RKO (cell line): ENCODE results near the gene ISCU.
"Not testable (repeated sequence)": the region's sequence is repeated elsewhere in the genome, so short reads cannot be mapped to it uniquely, and the experiment has no call there.

ENCODE experiments used
- DNase-seq: peaks from one replicate; pipeline ENCODE4 v3.0.0-alpha.2; 2016; ENCODE audit warnings: low spot score

The ISCU gene

GRCh38 chr12:108570743-108571608 is 8.6 kb downstream of the ISCU start:
- peak; percentile 47 for DNase-seq

DNA sequence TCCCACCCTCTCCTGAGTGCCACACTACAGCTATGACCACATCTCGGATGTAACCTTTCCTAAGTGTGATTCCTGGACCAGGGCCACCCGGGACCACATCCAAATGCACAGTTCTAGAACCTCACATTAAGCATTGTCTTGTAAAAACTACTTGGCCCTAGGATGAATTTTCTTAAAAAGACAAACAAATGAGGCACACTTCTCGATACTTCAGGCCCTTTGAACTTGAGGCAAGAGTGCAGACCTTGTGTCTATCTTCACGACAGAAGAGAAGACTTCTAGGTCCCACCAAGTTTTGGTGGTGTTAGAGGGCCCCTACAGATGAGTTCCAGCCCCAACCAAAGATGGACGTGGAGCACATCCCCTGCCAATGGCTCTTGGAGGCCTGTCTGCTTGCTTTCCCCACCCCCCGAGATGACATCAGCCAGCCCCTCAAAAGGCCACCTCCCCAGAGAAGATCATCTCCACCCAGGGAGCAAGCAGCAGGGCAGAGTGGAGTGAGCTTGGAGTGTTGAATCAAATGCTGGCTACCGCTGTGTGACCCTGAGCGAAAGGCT is 9.3 kb downstream of the ISCU start:
- DNase-seq = no peak

DNA sequence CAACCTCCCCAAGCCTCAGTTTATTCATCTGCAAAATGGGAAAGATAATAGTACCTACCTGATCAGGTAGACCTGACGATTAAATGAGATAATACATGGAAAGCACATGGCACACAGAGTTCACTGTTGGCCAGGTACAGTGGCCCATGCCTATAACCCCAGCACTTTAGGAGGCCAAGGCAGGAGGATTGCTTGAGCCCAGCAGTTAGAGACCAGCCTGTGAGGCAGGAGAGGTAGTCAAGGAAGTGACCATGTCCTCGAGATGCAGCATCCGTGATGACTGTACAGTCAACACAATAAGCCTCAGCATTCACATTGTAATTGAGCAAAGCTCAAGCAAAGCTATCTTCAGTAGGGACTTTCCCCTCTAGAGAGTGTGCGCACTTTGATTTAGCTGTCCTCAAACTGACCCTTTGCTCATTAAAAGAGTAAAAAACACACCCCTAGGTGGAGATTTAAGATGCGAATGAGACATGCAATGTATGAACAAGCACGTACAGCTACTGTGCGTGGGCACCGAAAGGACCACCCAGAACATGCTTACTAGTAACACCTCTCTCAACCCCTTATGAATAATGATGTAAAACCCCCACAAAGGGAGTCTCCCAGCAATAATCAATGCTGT is 9.9 kb downstream of the ISCU start:
- DNase-seq = no peak

DNA sequence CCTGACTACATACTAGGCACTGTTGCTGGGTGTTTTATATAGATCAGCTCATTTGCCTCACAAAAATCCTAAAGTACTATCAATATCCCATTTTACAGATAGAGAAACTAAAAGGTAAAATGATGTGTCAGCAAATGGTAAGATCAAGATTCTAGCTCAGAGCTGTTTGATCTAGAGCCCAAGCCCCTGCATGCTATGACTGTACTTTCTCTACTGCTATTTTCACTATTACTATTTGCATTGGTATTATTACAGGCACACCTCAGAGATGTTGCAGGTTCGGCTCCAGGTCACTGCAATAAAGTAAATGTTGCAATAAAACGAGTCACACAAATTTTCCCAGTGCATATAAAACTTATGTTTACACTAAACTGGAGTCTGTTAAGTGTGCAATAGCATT is 10.9 kb downstream of the ISCU start:
- DNase-seq = no peak

DNA sequence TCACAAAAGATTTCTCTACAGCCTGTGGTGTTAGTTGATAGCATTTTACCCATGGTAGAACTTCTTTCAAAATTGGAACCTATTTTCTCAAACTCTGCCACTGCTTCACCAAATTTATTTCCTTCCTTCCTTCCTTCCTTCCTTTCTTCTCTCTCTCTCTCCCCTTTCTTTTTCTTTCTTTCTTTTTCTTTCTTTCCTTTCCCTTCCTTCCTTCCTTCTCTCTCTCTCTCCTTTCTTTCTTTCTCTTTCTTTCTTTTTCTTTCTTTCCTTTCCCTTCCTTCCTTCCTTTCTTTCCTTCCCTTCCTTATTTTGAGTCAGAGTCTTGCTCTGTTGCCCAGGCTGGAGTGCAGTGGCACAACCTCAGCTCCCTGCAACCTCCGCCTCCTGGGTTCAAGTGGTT is 11.9 kb downstream of the ISCU start:
- DNase-seq = not testable (repeated sequence)

GRCh38 chr12:108575199-108575912 is 13.0 kb downstream of the ISCU start:
- no peak for DNase-seq

DNA sequence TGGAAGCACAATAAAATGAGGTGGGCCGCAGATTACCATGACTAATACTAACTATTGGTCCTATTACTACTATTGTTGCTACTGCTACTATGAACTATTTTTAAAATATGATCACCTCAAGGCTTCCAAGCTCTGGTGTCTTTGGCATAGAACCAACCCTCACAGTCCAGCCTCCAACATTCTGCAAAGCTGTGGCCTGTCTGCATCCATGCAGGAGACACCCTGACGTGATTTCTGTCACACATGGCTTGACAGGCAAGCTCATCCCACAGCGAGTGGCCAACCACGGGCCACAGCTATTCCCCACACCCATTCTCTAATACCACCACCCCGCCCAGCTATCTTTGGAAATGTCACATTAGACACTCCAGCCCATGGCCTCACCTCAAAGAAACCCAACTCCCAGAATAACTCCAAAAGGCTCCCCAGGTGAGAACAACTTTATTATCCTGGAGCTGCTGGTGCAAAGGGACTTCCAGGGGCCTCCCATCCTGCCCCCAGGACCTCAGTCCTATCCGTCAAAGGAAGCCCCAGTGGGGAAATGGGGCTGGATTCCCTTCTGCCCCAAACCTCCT is 14.4 kb downstream of the ISCU start:
- no peak for DNase-seq

DNA sequence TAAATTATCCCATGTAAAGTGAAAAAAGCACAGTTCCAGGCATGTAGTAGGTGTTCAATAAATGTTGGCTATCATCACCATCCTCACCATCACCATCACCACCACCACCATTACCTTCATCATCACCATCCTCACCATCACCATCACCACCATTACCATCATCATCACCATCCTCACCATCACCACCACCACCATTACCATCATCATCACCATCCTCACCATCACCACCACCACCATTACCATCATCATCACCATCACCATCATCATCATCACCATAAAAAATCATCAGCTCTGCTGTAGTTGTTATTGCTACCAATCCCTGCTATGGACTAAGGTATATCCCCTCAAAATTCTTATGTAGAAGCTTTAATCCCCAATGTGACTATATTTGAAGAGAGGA is 15.1 kb downstream of the ISCU start:
- DNase-seq = no peak

DNA sequence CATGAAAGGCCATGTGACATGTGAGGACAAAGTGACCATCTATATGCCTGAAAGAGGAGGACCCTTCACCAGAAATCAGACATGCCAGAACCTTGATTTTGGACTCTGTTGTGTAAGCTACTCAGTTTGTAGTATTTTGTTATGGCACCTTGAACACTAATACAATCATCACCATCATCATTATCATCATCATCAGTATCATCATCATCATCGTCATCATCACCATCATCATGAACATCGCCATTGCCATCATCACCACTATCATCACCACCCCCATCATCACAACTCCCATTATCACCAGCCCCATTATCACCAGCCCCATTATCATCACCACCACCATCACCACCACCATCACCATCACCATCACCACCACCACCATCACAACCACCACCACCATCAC is 15.9 kb downstream of the ISCU start:
- DNase-seq = no peak

DNA sequence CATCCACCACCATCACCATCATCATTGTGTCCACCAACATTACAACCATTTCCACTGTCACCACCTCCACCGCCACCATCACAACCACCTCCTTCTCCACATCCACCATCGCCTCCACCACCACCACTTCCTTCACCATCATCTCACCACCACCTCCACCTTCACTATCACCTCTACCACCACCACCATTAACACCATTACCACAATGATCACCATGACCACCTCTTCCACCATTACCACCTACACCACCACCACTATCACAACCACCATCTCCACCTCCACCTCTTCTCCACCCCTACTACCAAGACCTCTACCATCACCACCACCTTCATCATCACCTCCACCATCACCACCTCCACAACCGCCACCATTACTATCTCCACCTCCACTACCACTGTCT is 16.4 kb downstream of the ISCU start:
- no peak for DNase-seq

DNA sequence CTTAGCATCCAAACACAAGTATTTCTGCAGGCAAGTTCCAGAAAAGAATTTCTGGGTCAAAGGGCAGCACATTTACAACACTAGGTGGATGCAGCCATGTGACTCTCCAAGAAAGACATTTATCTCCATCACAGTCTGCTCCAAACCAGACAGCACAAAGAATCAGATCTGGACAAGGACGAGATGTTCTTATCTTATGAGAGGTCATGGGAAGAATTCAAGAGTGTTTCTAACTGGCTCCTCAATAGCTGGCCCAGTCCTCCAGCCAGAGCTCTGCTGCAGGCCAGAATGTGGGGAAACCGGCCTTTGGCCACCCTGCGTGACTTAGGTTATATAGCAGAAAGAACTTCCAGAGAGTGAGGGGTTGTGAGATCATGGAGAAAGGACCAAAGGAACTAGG is 18.1 kb downstream of the ISCU start:
- DNase-seq = no peak

- DNase-seq = no peak
Measured at GRCh38 chr12:108581311-108582227, 19.2 kb downstream of the ISCU start.

GRCh38 chr12:108582509-108582908 is 20.1 kb downstream of the ISCU start:
- DNase-seq = no peak

DNA sequence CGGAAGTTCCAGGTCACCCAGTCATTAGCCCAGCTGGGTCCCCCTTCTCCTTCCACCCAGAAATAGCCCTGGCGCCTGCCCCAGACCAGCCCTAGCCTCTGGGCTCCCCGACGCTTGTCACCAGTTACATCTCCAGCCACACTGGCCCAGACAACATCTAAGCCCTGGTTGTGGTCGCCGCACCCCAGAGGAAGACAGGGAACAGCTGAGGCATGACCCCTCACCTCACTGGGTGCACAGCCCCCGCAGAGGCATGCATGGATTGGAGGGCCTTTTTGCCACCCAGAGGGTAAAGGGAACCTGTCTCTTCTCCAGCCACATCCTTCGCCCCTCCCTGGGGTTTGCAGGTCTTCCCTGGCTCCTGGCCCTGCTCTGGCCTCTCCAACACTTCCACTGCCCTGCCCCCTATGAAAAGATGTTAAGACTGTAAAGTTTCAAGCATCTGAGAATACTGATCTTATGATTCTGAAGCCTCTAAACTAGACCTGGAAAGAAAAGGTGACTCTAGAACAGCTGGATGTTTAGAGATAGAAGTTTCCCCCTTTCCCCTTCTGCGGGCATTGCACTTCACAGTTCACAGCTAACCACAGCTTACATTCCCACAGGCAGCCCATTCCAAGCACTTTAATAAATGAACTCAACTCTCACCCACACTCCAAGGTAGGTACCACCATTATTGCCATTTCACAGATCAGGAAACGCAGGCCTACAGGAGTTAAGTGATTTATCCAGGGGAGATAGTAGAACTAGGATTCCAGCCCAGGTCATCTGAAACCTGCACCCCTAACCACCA is 20.8 kb downstream of the ISCU start:
- DNase-seq = no peak

GRCh38 chr12:108583991-108584390 is 21.6 kb downstream of the ISCU start:
- DNase-seq = no peak

DNA sequence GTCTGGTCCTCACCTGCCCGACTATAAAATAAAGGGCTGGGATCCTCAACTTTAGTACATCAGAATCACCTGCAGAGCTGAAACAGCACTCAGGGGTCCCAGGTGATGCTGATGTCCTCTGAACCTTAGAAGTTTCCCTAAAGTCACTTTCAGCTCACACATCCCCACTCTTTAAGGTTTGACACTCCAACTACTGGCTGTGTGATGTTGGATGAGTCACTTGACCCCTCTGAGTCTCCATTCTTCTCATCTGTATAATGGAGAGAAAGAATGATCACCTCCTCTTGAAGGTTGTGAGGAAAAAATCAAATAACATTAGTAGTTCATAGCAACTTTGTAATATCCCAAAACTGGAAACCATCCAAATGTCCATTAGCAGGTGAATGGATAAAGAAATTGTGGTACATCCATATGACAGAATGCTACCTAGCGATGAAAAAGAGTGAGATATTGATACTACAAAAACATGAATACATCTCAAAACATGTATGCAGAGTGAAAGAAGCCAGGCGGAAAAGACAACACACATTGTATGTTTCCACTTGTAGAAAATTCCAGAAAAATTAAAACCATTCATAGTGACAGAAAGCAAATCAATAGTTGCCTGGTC is 22.2 kb downstream of the ISCU start:
- DNase-seq = no peak

GRCh38 chr12:108585864-108586263 is 23.5 kb downstream of the ISCU start:
- no peak for DNase-seq

DNA sequence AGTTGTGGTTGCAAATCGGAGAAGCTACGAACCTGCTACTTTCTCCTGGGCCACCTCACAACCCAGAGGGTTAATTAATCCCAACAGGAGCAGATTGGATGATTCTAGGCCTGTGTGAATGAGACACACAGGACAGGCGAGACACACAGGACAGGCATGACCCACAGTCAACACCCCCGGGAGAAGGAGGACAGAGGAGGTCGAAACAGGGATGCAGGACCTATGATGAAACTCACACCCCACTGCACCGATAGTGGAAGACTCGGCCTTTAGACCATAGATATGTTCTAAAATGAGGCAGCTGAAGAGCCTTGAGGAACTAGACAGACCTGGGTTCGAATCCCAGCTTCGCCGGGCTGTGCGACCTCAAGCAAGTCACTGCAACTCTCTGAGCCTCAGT is 23.9 kb downstream of the ISCU start:
- DNase-seq = no peak

DNA sequence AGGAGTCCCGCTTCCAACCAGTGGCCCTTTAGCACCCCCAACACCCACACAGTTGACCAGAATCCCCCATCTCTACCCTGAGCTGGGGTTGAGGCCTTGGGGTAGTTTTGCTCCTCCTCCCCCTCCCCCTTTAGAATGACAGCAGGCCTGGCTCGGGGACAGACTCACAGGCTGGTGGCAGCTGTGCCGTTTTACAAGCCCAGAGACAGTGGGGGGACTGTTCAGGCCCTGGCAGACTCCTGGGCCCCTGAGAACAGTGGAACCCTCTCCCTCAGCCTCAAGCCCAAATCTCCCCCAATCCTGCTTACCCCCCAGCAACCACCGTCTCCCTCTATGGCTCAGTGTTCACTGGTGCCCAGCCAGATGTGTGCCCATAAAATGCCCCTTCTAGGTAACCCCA is 25.4 kb downstream of the ISCU start:
- DNase-seq = no peak
